HepG2 (cell line): ENCODE measurements around the gene CHCHD3. TPM values are rescaled to one million over a fixed set of nuclear protein-coding genes. Genes with fewer than 3 reads are reported as not detected.

Source experiments
- ATAC-seq: fragments of 200-7000 bp; cut with Tn5 transposase; 3 replicates; pipeline ENCODE4 v1.9.1; 2020; ENCODE audit warnings: mild to moderate bottlenecking, moderate library complexity
- Bru-seq: library from RNA; stranded (reverse); fragments of 400-500 nt; gene quantifications from one replicate; lab custom pipeline; 2021; lab: Mats Ljungman, UMichigan
- BruChase-seq, 2 experiments: library from RNA; stranded (reverse); fragments of 400-500 nt; gene quantifications; one replicate each; lab custom pipeline; 2021; lab: Mats Ljungman, UMichigan
- BruUV-seq: library from RNA; stranded (reverse); fragments of 400-500 nt; replicated peaks from 2 replicates; lab custom pipeline; 2021; lab: Mats Ljungman, UMichigan
- CTCF ChIA-PET: fragments of 300-600 bp; formaldehyde crosslinking; extraction: SDS; loops from one replicate; lab custom pipeline; 2021; ENCODE audit warnings: low total read pairs, inconsistent platforms, low intra/inter-chr PET ratio; lab: Yijun Ruan, JAX
- POLR2A ChIA-PET: fragments of 350-600 bp; sonication (Branson Sonifier 250); formaldehyde crosslinking; loops from one replicate; lab custom pipeline; 2020; ENCODE audit warnings: antibody characterized with exemption, inconsistent platforms; lab: Yijun Ruan, JAX
- DNase-seq: peaks from one replicate; pipeline ENCODE4 v3.0.0-alpha.2; 2015; ENCODE audit warnings: low spot score
- FAIRE-seq: peaks from 3 replicates; lab custom pipeline; 2011; peaks lifted over from hg19 to GRCh38; lab: Jason Lieb, UNC
- H2AFZ ChIP-seq: one replicate; pipeline ENCODE4 v1.6.1; 2011; ENCODE audit warnings: low read length, inconsistent platforms
- H3K27ac ChIP-seq: fragments of 300-600 bp; 3 replicates; pipeline ENCODE4 v1.8.0; 2011; ENCODE audit warnings: mixed run types, mild to moderate bottlenecking, mixed read lengths, low read length, inconsistent platforms; ENCODE audit not compliant: insufficient read depth; ENCODE audit errors: extremely low read length
- H3K27me3 ChIP-seq, 2 experiments: fragments of 200-600 bp in 1 of 2; 2 replicates in 1 of 2; 3 replicates in 1 of 2; pipeline versions ENCODE4 v1.6.0 to v1.8.0; 2011; ENCODE audit warnings: low read length in 2 of 2, mild to moderate bottlenecking in 2 of 2, moderate library complexity in 2 of 2, inconsistent platforms in 1 of 2; ENCODE audit not compliant: insufficient read depth in 2 of 2, control insufficient read depth in 1 of 2
- H3K36me3 ChIP-seq, 2 experiments: fragments of 200-600 bp in 1 of 2; replicated peaks in 1 of 2; 2 replicates in 1 of 2; 3 replicates in 1 of 2; pipeline versions ENCODE4 v1.5.1 to v1.8.0; 2011; ENCODE audit warnings: low read length in 2 of 2, inconsistent platforms in 1 of 2; ENCODE audit not compliant: insufficient read depth in 2 of 2, control insufficient read depth in 1 of 2
- H3K4me1 ChIP-seq: 2 replicates; pipeline ENCODE4 v1.5.1; 2012; ENCODE audit warnings: low read length, inconsistent platforms; ENCODE audit not compliant: insufficient read depth
- H3K4me2 ChIP-seq: 2 replicates; pipeline ENCODE4 v1.6.0; 2011; ENCODE audit warnings: low read depth, low read length, inconsistent platforms
- H3K4me3 ChIP-seq, 3 experiments: fragments of 200-600 bp in 1 of 3; sonication (generic), shearing (Covaris generic) in 1 of 3; replicated peaks in 1 of 3; 2 replicates each; pipeline ENCODE4 v1.5.1; 2011 to 2016; ENCODE audit warnings: low read length in 3 of 3, inconsistent platforms in 2 of 3, low read depth in 2 of 3, mild to moderate bottlenecking in 2 of 3, control low read depth in 1 of 3, mixed read lengths in 1 of 3; ENCODE audit not compliant: insufficient read depth in 1 of 3
- H3K79me2 ChIP-seq: one replicate; pipeline ENCODE4 v1.6.1; 2011; ENCODE audit warnings: low read length, inconsistent platforms; ENCODE audit not compliant: insufficient read depth
- H3K9ac ChIP-seq: 2 replicates; pipeline ENCODE4 v1.6.0; 2011; ENCODE audit warnings: mild to moderate bottlenecking, low read depth, low read length, inconsistent platforms; ENCODE audit not compliant: insufficient read depth
- H3K9me3 ChIP-seq: 2 replicates; pipeline ENCODE4 v1.5.1; 2012; ENCODE audit warnings: mild to moderate bottlenecking, low read length
- H4K20me1 ChIP-seq: 2 replicates; pipeline ENCODE4 v1.6.0; 2011; ENCODE audit warnings: inconsistent platforms, mild to moderate bottlenecking, low read length, moderate library complexity; ENCODE audit not compliant: insufficient read depth
- ASH2L ChIP-seq: fragments of 300-600, 200-600 bp; sonication (generic); IDR thresholded peaks from 2 replicates; pipeline ENCODE4 v1.7.0; 2017; ENCODE audit warnings: low read depth, mild to moderate bottlenecking, moderate library complexity, mixed read lengths, low read length; ENCODE audit not compliant: insufficient read length
- BRD4 ChIP-seq: sonication (generic); formaldehyde crosslinking; IDR thresholded peaks from 2 replicates; pipeline ENCODE4 v1.4.0; 2020; ENCODE audit warnings: missing genetic modification reagents
- CBX2 ChIP-seq, 2 experiments: fragments of 200-600 bp in 1 of 2; sonication (generic); formaldehyde crosslinking in 1 of 2; IDR thresholded peaks; 2 replicates each; pipeline versions ENCODE4 v1.7.0 to v1.8.1; 2018 to 2022; ENCODE audit warnings: low read depth in 2 of 2, low read length in 1 of 2, mild to moderate bottlenecking in 1 of 2, missing genetic modification reagents in 1 of 2
- CBX5 ChIP-seq: sonication (generic); formaldehyde crosslinking; IDR thresholded peaks from 2 replicates; pipeline ENCODE4 v1.4.0; 2020; ENCODE audit warnings: missing genetic modification reagents, borderline replicate concordance
- EHMT2 ChIP-seq: fragments of 200-600 bp; sonication (generic); IDR thresholded peaks from 2 replicates; pipeline ENCODE4 v1.7.0; 2017; ENCODE audit warnings: antibody characterized with exemption, low read depth, low read length, borderline replicate concordance
- HIVEP1 ChIP-seq: sonication (generic); formaldehyde crosslinking; IDR thresholded peaks from 2 replicates; pipeline ENCODE4 v1.4.0; 2020; ENCODE audit warnings: mild to moderate bottlenecking, missing genetic modification reagents
- NFYB ChIP-seq: sonication (generic); formaldehyde crosslinking; IDR thresholded peaks from 2 replicates; pipeline ENCODE4 v1.4.0; 2020; ENCODE audit warnings: missing genetic modification reagents
- RELA ChIP-seq: sonication (generic); formaldehyde crosslinking; IDR thresholded peaks from 2 replicates; pipeline ENCODE4 v1.4.0; 2020; ENCODE audit warnings: missing genetic modification reagents
- SRY ChIP-seq: sonication (generic); formaldehyde crosslinking; IDR thresholded peaks from 2 replicates; pipeline ENCODE4 v1.8.0; 2022; ENCODE audit warnings: mild to moderate bottlenecking, missing genetic modification reagents
- ZBTB38 ChIP-seq: sonication (generic); formaldehyde crosslinking; IDR thresholded peaks from 2 replicates; pipeline ENCODE4 v1.5.1; 2020; ENCODE audit warnings: mild to moderate bottlenecking, missing genetic modification reagents
- ZNF292 ChIP-seq: sonication (generic); formaldehyde crosslinking; IDR thresholded peaks from 2 replicates; pipeline ENCODE4 v1.8.1; 2022; ENCODE audit warnings: mild to moderate bottlenecking, low read depth, missing genetic modification reagents, borderline replicate concordance
- ZNF629 ChIP-seq: sonication (generic); formaldehyde crosslinking; conservative IDR thresholded peaks from 2 replicates; pipeline ENCODE4 v1.5.0; 2020; ENCODE audit warnings: missing genetic modification reagents
- ZNF773 ChIP-seq: sonication (generic); formaldehyde crosslinking; IDR thresholded peaks from 2 replicates; pipeline ENCODE4 v1.4.0; 2020; ENCODE audit warnings: missing genetic modification reagents, borderline replicate concordance
- WGBS: methylation state at CpG from one replicate; pipeline ENCODE4 v1.1.6; 2017; ENCODE audit warnings: low lambda C conversion rate; 5-methylcytosine and 5-hydroxymethylcytosine counted together
- in situ Hi-C: cut with HindIII; loops from 2 replicates; pipeline ENCODE4 v1.10.0; 2017; ENCODE audit warnings: low pct_unique_long_range_greater_than_20kb; ENCODE audit not compliant: extremely low pct_ligation_motif_present
- intact Hi-C: fragments of 100-400 bp; cut with micrococcal nuclease; formaldehyde crosslinking; loops from one replicate; pipeline ENCODE4 v1.10.0; 2022; ENCODE audit not compliant: unreplicated experiment
- long read RNA-seq, 2 experiments: library from RNA in 1 of 2; library from polyadenylated mRNA in 1 of 2; stranded (forward) in 1 of 2; unstranded in 1 of 2; transcript quantifications; one replicate each; pipeline ENCODE4 v2.0.0, GENCODE V29; 2019 to 2022
- polyA minus RNA-seq, 3 experiments: library from RNA; depleted of rRNA, polyadenylated mRNA; stranded (reverse); fragments of >200 nt; gene quantifications; 2 replicates each; pipeline ENCODE4 v1.2.3, GENCODE V29; 2011; ENCODE audit warnings: low replicate concordance in 1 of 3
- polyA plus RNA-seq, 8 experiments: library from polyadenylated mRNA; depleted of rRNA in 3 of 8; stranded (reverse) in 7 of 8; unstranded in 1 of 8; fragments of >200 nt; fragmentation: Illumina TruSeq in 4 of 8; extraction: Trizol in 4 of 8; gene quantifications; 2 replicates each; pipeline versions ENCODE4 v1.2.1 to v1.2.3, GENCODE V29; 2011 to 2016; ENCODE audit warnings: low read depth in 4 of 8, missing spikeins in 1 of 8, mixed read lengths in 1 of 8; ENCODE audit not compliant: insufficient read depth in 1 of 8
- total RNA-seq, 5 experiments: library from RNA; depleted of rRNA; stranded (reverse); fragments of >200 nt; fragmentation: Illumina TruSeq; extraction: Trizol; gene quantifications; 2 replicates each; pipeline ENCODE4 v1.2.3, GENCODE V29; 2016; ENCODE audit warnings: low read depth in 1 of 5
- TF ChIP-seq, protein P1 (sequence below): sonication (generic); formaldehyde crosslinking; IDR thresholded peaks from 2 replicates; pipeline ENCODE4 v1.8.1; 2023; ENCODE audit warnings: mild to moderate bottlenecking, missing genetic modification reagents
- TF ChIP-seq, protein P2 (sequence below): sonication (generic); formaldehyde crosslinking; IDR thresholded peaks from 2 replicates; pipeline ENCODE4 v1.5.0; 2020; ENCODE audit warnings: missing genetic modification reagents, mild to moderate bottlenecking, borderline replicate concordance

Gene CHCHD3
- total RNA-seq (2016; rRNA removed; fragmentation: Illumina TruSeq; extraction: Trizol) (86.8 and 113 TPM in 2 replicates), polyA plus RNA-seq (2011; rRNA removed) (27.1 and 32.7 TPM in 2 replicates), polyA minus RNA-seq (2011; rRNA and poly(A)+ RNA removed; ENCODE audit: low replicate concordance) (16.7 and 45.4 TPM in 2 replicates), Bru-seq, nascent RNA (percentile 73 among the genes with signal in this experiment), BruChase-seq, experiment 1, labeled RNA remaining after a 6-hour chase (percentile 59 among the genes with signal in this experiment), BruChase-seq, experiment 2, labeled RNA remaining after a 2-hour chase (percentile 64 among the genes with signal in this experiment)
- total RNA-seq (2016; cell fraction: cytosol; rRNA removed; fragmentation: Illumina TruSeq; extraction: Trizol; ENCODE audit: low read depth): 29.7 and 33.8 TPM in 2 replicates
- 87.0 and 114 TPM in 2 replicates for total RNA-seq (2016; cell fraction: insoluble cytoplasmic fraction; rRNA removed; fragmentation: Illumina TruSeq; extraction: Trizol)
- total RNA-seq (2016; cell fraction: membrane; rRNA removed; fragmentation: Illumina TruSeq; extraction: Trizol): 54.7 and 58.0 TPM in 2 replicates
- total RNA-seq (2016; cell fraction: nucleus; rRNA removed; fragmentation: Illumina TruSeq; extraction: Trizol): 52.8 and 60.4 TPM in 2 replicates
- polyA plus RNA-seq (2011; cell fraction: cytosol; rRNA removed): 23.8 and 33.2 TPM in 2 replicates
- 10.2 and 11.3 TPM in 2 replicates for polyA plus RNA-seq (2011; cell fraction: nucleus; rRNA removed)
- polyA plus RNA-seq (2012): 39.2 and 41.8 TPM in 2 replicates
- polyA plus RNA-seq (2016; cell fraction: cytosol; fragmentation: Illumina TruSeq; extraction: Trizol; ENCODE audit: low read depth): 26.9 and 31.2 TPM in 2 replicates
- polyA plus RNA-seq (2016; cell fraction: insoluble cytoplasmic fraction; fragmentation: Illumina TruSeq; extraction: Trizol; ENCODE audit: low read depth): 106 and 107 TPM in 2 replicates
- polyA plus RNA-seq (2016; cell fraction: membrane; fragmentation: Illumina TruSeq; extraction: Trizol; ENCODE audit: low read depth): 40.2 and 43.6 TPM in 2 replicates
- polyA plus RNA-seq (2016; cell fraction: nucleus; fragmentation: Illumina TruSeq; extraction: Trizol; ENCODE audit: insufficient read depth, low read depth): 40.1 and 42.8 TPM in 2 replicates
- polyA minus RNA-seq (2011; cell fraction: cytosol; rRNA and poly(A)+ RNA removed): 22.4 and 36.4 TPM in 2 replicates
- 50.9 and 57.8 TPM in 2 replicates for polyA minus RNA-seq (2011; cell fraction: nucleus; rRNA and poly(A)+ RNA removed)
- long read RNA-seq, experiment 1, transcript CHCHD3-201 (8 exons, 1,598 nt): major isoform, 112 of 129 reads
- long read RNA-seq, experiment 1, partial matches to known transcripts: 3 of 129 reads
- long read RNA-seq, experiment 1, other reads (novel, unspliced or antisense): 14 of 129 reads
- long read RNA-seq, experiment 2, transcript CHCHD3-201 (8 exons, 1,598 nt): major isoform, 66 of 95 reads
- long read RNA-seq, experiment 2, partial matches to known transcripts: 10 of 95 reads
- long read RNA-seq, experiment 2, other reads (novel, unspliced or antisense): 19 of 95 reads

DNA sequence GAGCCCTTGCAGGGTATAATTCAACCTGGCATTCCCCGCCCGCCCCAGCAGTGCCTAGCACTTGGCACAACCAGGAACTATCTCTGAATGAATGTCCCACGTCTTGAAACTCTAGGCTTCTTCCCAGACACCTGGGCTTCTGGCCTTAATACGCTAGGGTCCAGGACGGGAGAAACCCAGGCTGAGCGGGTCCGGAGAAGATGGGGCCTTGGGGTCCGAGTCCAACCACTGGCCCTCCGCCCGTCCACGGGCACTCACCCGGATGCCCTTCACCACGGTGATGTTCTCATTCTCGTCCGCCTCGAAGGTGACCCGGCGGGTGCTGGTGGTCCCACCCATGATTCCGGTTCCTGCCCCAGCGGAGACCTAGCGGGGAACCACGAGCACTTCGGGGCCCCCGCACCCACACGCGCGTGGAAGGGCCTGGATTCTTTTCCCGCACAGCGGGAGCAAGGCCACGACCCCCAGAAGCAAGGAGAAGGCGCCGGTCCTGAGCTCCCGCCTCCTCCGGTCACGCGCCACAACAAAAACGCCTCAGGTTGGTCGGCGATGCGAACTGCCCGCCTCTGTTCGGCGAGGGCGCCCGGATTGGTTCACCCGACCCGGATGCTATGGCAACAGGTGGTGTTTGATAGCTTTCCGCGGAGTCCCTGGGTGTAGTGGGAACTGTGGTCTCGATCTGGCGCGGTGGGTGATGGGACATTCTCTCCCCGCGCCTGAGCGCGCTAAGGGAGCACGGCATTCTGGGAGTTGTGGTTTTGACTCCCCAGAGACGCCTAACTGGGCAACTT, at the start of gene CHCHD3:
CHCHD3 (minus strand) TSS at position 492 of the 791 bp plus-strand sequence; CDS start at position 339, 153 bp downstream.
- in situ Hi-C loops (no loop called here), intact Hi-C loops (no loop called here)
- no peaks in the 10 kb centered on the region for H4K20me1 ChIP-seq
- WGBS: 2% methylated on average over 20 of the region's 58 CpGs
- FAIRE-seq (peak; percentile 98), ATAC-seq (peak; percentile 99), DNase-seq (peak; percentile 96)
- BruUV-seq: no TSS peak
- H3K4me1 ChIP-seq: peaks cover 28% of the 10 kb centered on the region
- H3K27me3 ChIP-seq: peaks cover 0 to 11% of the 10 kb centered on the region in 2 experiments; a peak in 1 of 5 replicates
- H3K36me3 ChIP-seq: no peaks in the 10 kb centered on the region
- H3K79me2 ChIP-seq: peaks cover 48% of the 10 kb centered on the region
- H3K4me3 ChIP-seq: peak within 1 kb of the TSS; percentile 77 to 95 (median 93)
- peak within 1 kb of the TSS; percentile 87 for H3K9ac ChIP-seq
- H3K4me2 ChIP-seq: peak within 1 kb of the TSS; percentile 94
- CTCF ChIA-PET: no interaction called here
- H3K27ac ChIP-seq: peak within 1 kb of the TSS; percentile 70
- H2AFZ ChIP-seq: peak within 1 kb of the TSS; percentile 100
- H3K9me3 ChIP-seq: no peaks in the 10 kb centered on the region
- POLR2A ChIA-PET: interaction anchor here (0.6 to 1.1 kb wide), 5 partner anchors 8 to 397 kb away, joined by 3 to 6 read pairs (median 5); partner anchors contain the start of gene EXOC4
- TF ChIP-seq ZBTB38 (CRISPR knock-in tag) (no peak), ZNF773 (CRISPR knock-in tag) (no peak), EHMT2 (no peak), RELA (no peak), CBX5 (CRISPR knock-in tag) (peak; percentile 57; the same call in 1 of the 2 replicates), ZNF629 (CRISPR knock-in tag) (0 out of 2 replicates have a peak, but pooled peaks have one; percentile 4), CBX2 (IDR thresholded peaks at IDR 0.05; ENCODE audit: low read depth, low read length) (no peak), CBX2 (CRISPR knock-in tag; IDR thresholded peaks at IDR 0.05; ENCODE audit: low read depth) (no peak), ZNF292 (CRISPR knock-in tag) (no peak), ASH2L (peak; percentile 88), HIVEP1 (CRISPR knock-in tag) (no peak), BRD4 (CRISPR knock-in tag) (no peak), NFYB (CRISPR knock-in tag) (peak; percentile 94), SRY (no peak)
- TF ChIP-seq, protein P1, sequence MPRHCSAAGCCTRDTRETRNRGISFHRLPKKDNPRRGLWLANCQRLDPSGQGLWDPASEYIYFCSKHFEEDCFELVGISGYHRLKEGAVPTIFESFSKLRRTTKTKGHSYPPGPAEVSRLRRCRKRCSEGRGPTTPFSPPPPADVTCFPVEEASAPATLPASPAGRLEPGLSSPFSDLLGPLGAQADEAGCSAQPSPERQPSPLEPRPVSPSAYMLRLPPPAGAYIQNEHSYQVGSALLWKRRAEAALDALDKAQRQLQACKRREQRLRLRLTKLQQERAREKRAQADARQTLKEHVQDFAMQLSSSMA (CRISPR knock-in tag): no peak
- TF ChIP-seq, protein P2, sequence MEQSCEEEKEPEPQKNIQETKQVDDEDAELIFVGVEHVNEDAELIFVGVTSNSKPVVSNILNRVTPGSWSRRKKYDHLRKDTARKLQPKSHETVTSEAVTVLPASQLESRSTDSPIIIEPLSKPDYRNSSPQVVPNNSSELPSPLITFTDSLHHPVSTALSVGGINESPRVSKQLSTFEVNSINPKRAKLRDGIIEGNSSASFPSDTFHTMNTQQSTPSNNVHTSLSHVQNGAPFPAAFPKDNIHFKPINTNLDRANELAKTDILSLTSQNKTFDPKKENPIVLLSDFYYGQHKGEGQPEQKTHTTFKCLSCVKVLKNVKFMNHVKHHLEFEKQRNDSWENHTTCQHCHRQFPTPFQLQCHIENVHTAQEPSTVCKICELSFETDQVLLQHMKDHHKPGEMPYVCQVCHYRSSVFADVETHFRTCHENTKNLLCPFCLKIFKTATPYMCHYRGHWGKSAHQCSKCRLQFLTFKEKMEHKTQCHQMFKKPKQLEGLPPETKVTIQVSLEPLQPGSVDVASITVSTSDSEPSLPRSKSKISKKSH (CRISPR knock-in tag): 0 out of 2 replicates have a peak, but pooled peaks have one; percentile 20
